Stimulated activated CD4-positive, alpha-beta T cell treated with anti-CD3 and anti-CD28 coated beads, Interleukin-1b, Interleukin-23, amount 100 ng/mL, for 1 hour (primary cell): Measurements from ENCODE around the gene COL7A1.
A peak's percentile ranks its signal among the peaks of the same experiment; 100 is the strongest.
"Not testable (repeated sequence)": the region's sequence is repeated elsewhere in the genome, so short reads cannot be mapped to it uniquely, and the experiment has no call there.

Experiments
- DNase-seq, 2 donors: peaks; one replicate each; pipeline ENCODE4 v3.0.0-alpha.2; 2020; ENCODE audit warnings: low read depth in 2 of 2

The COL7A1 gene

GRCh38 chr3:48563382-48563918 lies 31.7 kb downstream of the COL7A1 start, which contains the start of gene UCN2:
Gene UCN2, minus strand, starts transcription at chr3:48563781. Its CDS starts 657 bp downstream, at chr3:48563124.
- no peak for DNase-seq

- DNase-seq = no peak
Observed at GRCh38 chr3:48562367-48563095, 32.6 kb downstream of the COL7A1 start.

- DNase-seq = no peak
Observed at GRCh38 chr3:48561045-48561736, 33.9 kb downstream of the COL7A1 start.

- DNase-seq = no peak
Observed at GRCh38 chr3:48560648-48561018, 34.5 kb downstream of the COL7A1 start.

GRCh38 chr3:48558493-48559134 lies 36.5 kb downstream of the COL7A1 start:
- DNase-seq = no peak

GRCh38 chr3:48556796-48557626 lies 38.1 kb downstream of the COL7A1 start, which contains the start of gene PFKFB4:
Gene PFKFB4, minus strand, starts transcription at chr3:48556803. Its CDS starts 26 bp downstream, at chr3:48556777.
- DNase-seq = peak; percentile 98 to 99

- DNase-seq = no peak
Observed at GRCh38 chr3:48555949-48556795, 39.0 kb downstream of the COL7A1 start.

- DNase-seq = no peak
Observed at GRCh38 chr3:48555231-48555948, 39.7 kb downstream of the COL7A1 start.

GRCh38 chr3:48553886-48554845 lies 41.0 kb downstream of the COL7A1 start:
- DNase-seq = no peak

- no peak for DNase-seq
Observed at GRCh38 chr3:48553361-48553760, 41.8 kb downstream of the COL7A1 start.

GRCh38 chr3:48552111-48552951 lies 42.8 kb downstream of the COL7A1 start:
- no peak for DNase-seq

GRCh38 chr3:48551651-48552050 lies 43.5 kb downstream of the COL7A1 start:
- not testable (repeated sequence) for DNase-seq

GRCh38 chr3:48548729-48549705 lies 46.1 kb downstream of the COL7A1 start:
- peak; percentile 69 to 79 for DNase-seq

- DNase-seq = no peak
Observed at GRCh38 chr3:48548126-48548525, 47.0 kb downstream of the COL7A1 start.

- DNase-seq = no peak
Observed at GRCh38 chr3:48546203-48546829, 48.8 kb downstream of the COL7A1 start.

GRCh38 chr3:48544141-48544540 lies 51.0 kb downstream of the COL7A1 start:
- DNase-seq = no peak
